ENCODE results near the gene FARS2.

The FARS2 gene

GRCh38 chr6:5811997-5812396 is 550.7 kb downstream of the FARS2 start:
- H3K9ac ChIP-seq (ENCODE audit: low read depth, low read length) = no peak overlapping the region
- H3K27me3 ChIP-seq (ENCODE audit: insufficient read depth, low read length, poor library complexity) = no peaks in the 10 kb centered on the region
- no peak overlapping the region for H3K4me2 ChIP-seq (ENCODE audit: insufficient read depth, low read length)
- no peaks in the 10 kb centered on the region for H3K36me3 ChIP-seq (ENCODE audit: insufficient read depth, low read length)
- no peaks in the 10 kb centered on the region for H4K20me1 ChIP-seq (ENCODE audit: insufficient read depth, low read length)
- peaks cover 15% of the 10 kb centered on the region for H3K4me1 ChIP-seq (ENCODE audit: insufficient read depth, low read length)
- H3K27ac ChIP-seq (ENCODE audit: low read length) = no peak overlapping the region
- ATAC-seq (ENCODE audit: insufficient read depth, low read depth) (peak; percentile 39; the same call in 1 of the 3 replicates), DNase-seq (no peak)
- H3K4me3 ChIP-seq (ENCODE audit: low read depth in 1 of 2, low read length in 2 of 2) = no peak overlapping the region
- no peaks in the 10 kb centered on the region for H3K79me2 ChIP-seq (ENCODE audit: insufficient read depth, low read length)
- TF ChIP-seq EZH2 (IDR thresholded peaks at IDR 0.05; ENCODE audit: borderline replicate concordance, low read depth, low read length, severe bottlenecking) = no peak
- TF ChIP-seq, protein P1, sequence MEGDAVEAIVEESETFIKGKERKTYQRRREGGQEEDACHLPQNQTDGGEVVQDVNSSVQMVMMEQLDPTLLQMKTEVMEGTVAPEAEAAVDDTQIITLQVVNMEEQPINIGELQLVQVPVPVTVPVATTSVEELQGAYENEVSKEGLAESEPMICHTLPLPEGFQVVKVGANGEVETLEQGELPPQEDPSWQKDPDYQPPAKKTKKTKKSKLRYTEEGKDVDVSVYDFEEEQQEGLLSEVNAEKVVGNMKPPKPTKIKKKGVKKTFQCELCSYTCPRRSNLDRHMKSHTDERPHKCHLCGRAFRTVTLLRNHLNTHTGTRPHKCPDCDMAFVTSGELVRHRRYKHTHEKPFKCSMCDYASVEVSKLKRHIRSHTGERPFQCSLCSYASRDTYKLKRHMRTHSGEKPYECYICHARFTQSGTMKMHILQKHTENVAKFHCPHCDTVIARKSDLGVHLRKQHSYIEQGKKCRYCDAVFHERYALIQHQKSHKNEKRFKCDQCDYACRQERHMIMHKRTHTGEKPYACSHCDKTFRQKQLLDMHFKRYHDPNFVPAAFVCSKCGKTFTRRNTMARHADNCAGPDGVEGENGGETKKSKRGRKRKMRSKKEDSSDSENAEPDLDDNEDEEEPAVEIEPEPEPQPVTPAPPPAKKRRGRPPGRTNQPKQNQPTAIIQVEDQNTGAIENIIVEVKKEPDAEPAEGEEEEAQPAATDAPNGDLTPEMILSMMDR (IDR thresholded peaks at IDR 0.05; ENCODE audit: borderline replicate concordance, extremely low read depth, low read length, poor library complexity, severe bottlenecking) = no peak
- no peaks in the 10 kb centered on the region for H3K9me3 ChIP-seq (ENCODE audit: insufficient read depth, low read length, severe bottlenecking)
- no peak overlapping the region for H2AFZ ChIP-seq (ENCODE audit: low read depth, low read length)

DNA sequence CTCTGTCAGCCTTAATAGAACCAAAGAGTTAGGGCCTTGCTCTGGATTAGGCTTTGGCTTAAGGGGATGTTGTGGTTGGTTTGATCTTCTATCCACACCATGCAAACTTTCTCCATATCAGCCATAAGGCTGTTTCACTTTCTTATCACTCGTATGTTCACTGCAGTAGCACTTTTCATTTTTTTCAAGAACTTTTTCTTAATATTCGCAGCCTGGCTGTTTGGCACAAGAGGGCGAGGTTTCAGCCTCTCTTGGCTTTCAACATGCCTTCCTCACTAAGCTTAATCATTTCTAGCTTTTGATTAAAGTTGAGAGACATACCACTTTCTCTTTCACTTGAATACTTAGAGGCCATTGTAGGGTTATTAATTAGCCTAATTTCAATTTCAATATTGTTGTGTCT is 552.3 kb downstream of the FARS2 start:
- Histone ChIP-seq H3K9ac (ENCODE audit: low read depth, low read length) (no peak overlapping the region), H3K27me3 (ENCODE audit: insufficient read depth, low read length, poor library complexity) (no peaks in the 10 kb centered on the region), H3K4me3 (ENCODE audit: low read depth in 1 of 2, low read length in 2 of 2) (no peak overlapping the region), H3K27ac (ENCODE audit: low read length) (no peak overlapping the region), H3K36me3 (ENCODE audit: insufficient read depth, low read length) (no peaks in the 10 kb centered on the region), H4K20me1 (ENCODE audit: insufficient read depth, low read length) (no peaks in the 10 kb centered on the region), H3K79me2 (ENCODE audit: insufficient read depth, low read length) (no peaks in the 10 kb centered on the region), H3K4me1 (ENCODE audit: insufficient read depth, low read length) (peaks cover 15% of the 10 kb centered on the region), H2AFZ (ENCODE audit: low read depth, low read length) (no peak overlapping the region), H3K4me2 (ENCODE audit: insufficient read depth, low read length) (peak overlapping the region; percentile 24; the same call in 1 of the 2 replicates), H3K9me3 (ENCODE audit: insufficient read depth, low read length, severe bottlenecking) (no peaks in the 10 kb centered on the region)
- TF ChIP-seq, protein P1 (IDR thresholded peaks at IDR 0.05; ENCODE audit: borderline replicate concordance, extremely low read depth, low read length, poor library complexity, severe bottlenecking) = peak; percentile 35
- TF ChIP-seq EZH2 (IDR thresholded peaks at IDR 0.05; ENCODE audit: borderline replicate concordance, low read depth, low read length, severe bottlenecking) = no peak
- ATAC-seq (ENCODE audit: insufficient read depth, low read depth) (peak; percentile 78), DNase-seq (peak; percentile 27)

- H2AFZ ChIP-seq (ENCODE audit: low read depth, low read length) = no peak overlapping the region
- H3K4me2 ChIP-seq (ENCODE audit: insufficient read depth, low read length) = peak overlapping the region; percentile 24; the same call in 1 of the 2 replicates
- H3K4me3 ChIP-seq (ENCODE audit: low read depth in 1 of 2, low read length in 2 of 2) = no peak overlapping the region
- TF ChIP-seq EZH2 (IDR thresholded peaks at IDR 0.05; ENCODE audit: borderline replicate concordance, low read depth, low read length, severe bottlenecking) = no peak
- TF ChIP-seq, protein P1 (IDR thresholded peaks at IDR 0.05; ENCODE audit: borderline replicate concordance, extremely low read depth, low read length, poor library complexity, severe bottlenecking) = no peak
- peaks cover 15% of the 10 kb centered on the region for H3K4me1 ChIP-seq (ENCODE audit: insufficient read depth, low read length)
- H3K9me3 ChIP-seq (ENCODE audit: insufficient read depth, low read length, severe bottlenecking) = no peaks in the 10 kb centered on the region
- DNase-seq (no peak), ATAC-seq (ENCODE audit: insufficient read depth, low read depth) (no peak)
- H3K36me3 ChIP-seq (ENCODE audit: insufficient read depth, low read length) = no peaks in the 10 kb centered on the region
- H4K20me1 ChIP-seq (ENCODE audit: insufficient read depth, low read length) = no peaks in the 10 kb centered on the region
- H3K27ac ChIP-seq (ENCODE audit: low read length) = no peak overlapping the region
- H3K27me3 ChIP-seq (ENCODE audit: insufficient read depth, low read length, poor library complexity) = no peaks in the 10 kb centered on the region
- H3K9ac ChIP-seq (ENCODE audit: low read depth, low read length) = no peak overlapping the region
- H3K79me2 ChIP-seq (ENCODE audit: insufficient read depth, low read length) = no peaks in the 10 kb centered on the region
Observed at GRCh38 chr6:5814116-5814515, 552.8 kb downstream of the FARS2 start.

DNA sequence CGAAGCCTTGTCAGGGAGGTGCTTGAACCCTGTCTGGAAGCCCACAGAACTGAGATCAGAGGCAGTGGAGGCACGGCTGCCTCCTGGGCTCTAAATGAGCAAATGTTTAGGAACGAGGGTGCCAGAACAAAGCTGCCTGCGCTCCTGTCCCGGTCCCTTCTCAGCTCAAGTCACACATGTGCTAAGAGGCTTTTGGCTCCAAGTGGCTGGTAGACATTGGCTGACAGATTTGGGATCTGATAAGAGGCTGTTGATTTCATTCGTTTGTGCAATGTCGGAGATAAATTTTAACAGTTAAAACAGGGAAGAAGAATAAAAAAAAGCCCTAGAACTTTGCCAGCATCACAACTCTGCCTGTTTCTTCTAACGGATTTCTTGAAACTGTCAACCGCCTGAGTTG is 553.6 kb downstream of the FARS2 start:
- H3K4me2 ChIP-seq (ENCODE audit: insufficient read depth, low read length) = no peak overlapping the region
- ATAC-seq (ENCODE audit: insufficient read depth, low read depth) (no peak), DNase-seq (no peak)
- H3K4me1 ChIP-seq (ENCODE audit: insufficient read depth, low read length) = peaks cover 15% of the 10 kb centered on the region
- no peaks in the 10 kb centered on the region for H3K36me3 ChIP-seq (ENCODE audit: insufficient read depth, low read length)
- H3K27me3 ChIP-seq (ENCODE audit: insufficient read depth, low read length, poor library complexity) = no peaks in the 10 kb centered on the region
- H3K9me3 ChIP-seq (ENCODE audit: insufficient read depth, low read length, severe bottlenecking) = no peaks in the 10 kb centered on the region
- H3K9ac ChIP-seq (ENCODE audit: low read depth, low read length) = no peak overlapping the region
- no peak overlapping the region for H3K4me3 ChIP-seq (ENCODE audit: low read depth in 1 of 2, low read length in 2 of 2)
- TF ChIP-seq, protein P1 (IDR thresholded peaks at IDR 0.05; ENCODE audit: borderline replicate concordance, extremely low read depth, low read length, poor library complexity, severe bottlenecking) = no peak
- TF ChIP-seq EZH2 (IDR thresholded peaks at IDR 0.05; ENCODE audit: borderline replicate concordance, low read depth, low read length, severe bottlenecking) = no peak
- no peaks in the 10 kb centered on the region for H4K20me1 ChIP-seq (ENCODE audit: insufficient read depth, low read length)
- no peak overlapping the region for H2AFZ ChIP-seq (ENCODE audit: low read depth, low read length)
- H3K79me2 ChIP-seq (ENCODE audit: insufficient read depth, low read length) = no peaks in the 10 kb centered on the region
- no peak overlapping the region for H3K27ac ChIP-seq (ENCODE audit: low read length)
